Activated T-cell treated with anti-CD3 and anti-CD28 coated beads for 4 hours (primary cell): ENCODE results near the gene PIRT.

Experiments used
- DNase-seq: peaks from one replicate; pipeline ENCODE4 v3.0.0-alpha.2; 2020

PIRT gene

DNA sequence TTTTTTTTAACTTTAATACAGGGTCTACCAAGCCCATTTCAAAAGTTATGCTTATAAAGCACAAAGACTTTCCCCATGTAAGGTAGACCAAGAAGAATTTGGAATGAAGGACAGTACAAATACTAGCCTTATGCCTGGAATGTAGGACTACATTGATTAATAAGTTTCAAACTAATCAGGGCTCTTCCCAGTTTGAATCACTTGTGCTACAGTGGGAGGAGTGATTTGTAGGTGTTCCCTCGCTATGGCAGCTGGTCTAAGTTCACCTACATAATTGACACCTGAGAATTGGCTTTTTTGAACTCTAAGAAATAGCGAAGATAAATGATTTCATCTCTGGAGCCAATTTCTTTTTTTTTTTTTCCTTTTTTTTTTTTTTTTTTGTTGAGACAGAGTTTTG lies 52.6 kb downstream of the PIRT start:
- no peak for DNase-seq

- DNase-seq, result no peak
Measured at GRCh38 chr17:10779609-10780008, 58.3 kb downstream of the PIRT start.

DNA sequence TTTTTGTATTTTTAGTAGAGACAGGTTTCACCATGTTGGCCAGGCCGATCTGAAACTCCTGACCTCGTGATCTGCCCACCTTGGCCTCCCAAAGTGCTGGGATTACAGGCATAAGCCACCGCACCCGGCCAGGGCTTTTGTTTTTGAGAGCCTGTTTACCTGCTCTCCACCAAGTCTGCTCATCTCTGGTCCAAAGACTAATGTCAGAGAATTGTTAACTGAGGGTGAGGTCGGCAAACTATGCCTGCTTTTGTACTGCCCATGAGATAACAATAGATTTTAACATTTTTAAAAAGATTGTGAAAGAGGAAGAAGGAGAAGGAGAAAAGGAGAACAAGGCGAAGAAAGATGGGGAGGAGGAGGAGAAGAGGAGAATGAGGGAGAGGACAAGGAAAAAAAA lies 60.0 kb downstream of the PIRT start:
- no peak for DNase-seq

DNA sequence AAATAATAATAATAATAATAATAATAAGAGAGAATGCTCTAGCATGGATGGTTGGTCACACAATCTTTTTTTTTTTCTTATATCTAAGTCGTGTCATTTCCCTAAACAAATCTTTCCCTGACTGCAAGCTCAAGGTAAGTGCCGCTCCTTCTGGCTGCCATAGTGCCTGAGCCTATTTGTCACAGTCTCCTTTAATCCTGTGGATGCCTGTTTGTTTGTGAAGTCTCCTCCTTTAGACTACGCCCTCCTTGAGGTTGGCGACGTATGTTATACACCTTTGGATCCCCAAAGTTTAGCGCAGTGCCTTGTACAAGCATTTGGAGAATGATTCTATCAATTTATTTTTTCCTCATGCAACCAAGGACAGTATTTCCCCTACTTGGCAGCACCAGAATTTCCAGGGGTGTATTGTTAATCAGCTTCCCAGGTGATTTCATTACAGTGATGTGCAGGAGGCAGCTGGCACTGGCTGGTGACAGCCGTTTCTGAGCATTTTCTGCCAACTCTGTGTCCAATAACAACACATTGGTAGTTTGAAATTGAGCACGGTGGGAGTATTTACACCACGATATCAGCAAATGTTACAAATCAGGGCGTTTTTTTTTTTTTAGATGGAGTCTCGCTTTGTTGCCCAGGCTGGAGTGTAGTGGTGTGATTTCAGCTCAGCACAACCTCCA lies 60.6 kb downstream of the PIRT start:
- no peak for DNase-seq

GRCh38 chr17:10776381-10776780 lies 61.5 kb downstream of the PIRT start:
- DNase-seq, result no peak

DNA sequence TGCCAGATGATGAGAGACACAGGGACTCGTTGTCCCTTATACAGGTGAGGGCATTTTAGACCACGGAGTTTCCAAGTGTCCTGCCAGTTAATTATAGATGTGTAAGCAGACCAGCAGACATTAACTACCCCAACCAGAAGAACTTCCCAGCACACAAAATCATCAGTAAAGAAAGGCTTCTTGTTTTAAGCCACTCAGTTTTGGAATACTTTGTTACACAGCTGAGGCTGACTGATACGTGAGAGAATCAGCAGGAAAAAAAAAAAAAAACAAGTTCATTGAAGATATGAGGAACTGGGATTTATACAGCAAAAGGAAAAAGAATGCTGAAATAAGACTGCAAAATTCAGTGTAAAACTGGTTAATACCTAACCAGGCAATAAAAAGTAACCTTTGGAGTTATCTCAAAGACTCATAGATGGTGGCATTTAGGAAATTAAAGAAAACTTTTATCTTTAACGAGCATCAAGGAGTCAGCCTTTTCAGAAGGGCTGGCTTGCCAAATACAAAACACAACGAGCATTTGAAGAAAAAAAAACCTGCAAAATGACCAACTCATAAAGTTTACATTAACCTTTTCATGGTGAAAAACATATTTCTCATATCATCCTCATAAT lies 62.0 kb downstream of the PIRT start:
- no peak for DNase-seq

DNA sequence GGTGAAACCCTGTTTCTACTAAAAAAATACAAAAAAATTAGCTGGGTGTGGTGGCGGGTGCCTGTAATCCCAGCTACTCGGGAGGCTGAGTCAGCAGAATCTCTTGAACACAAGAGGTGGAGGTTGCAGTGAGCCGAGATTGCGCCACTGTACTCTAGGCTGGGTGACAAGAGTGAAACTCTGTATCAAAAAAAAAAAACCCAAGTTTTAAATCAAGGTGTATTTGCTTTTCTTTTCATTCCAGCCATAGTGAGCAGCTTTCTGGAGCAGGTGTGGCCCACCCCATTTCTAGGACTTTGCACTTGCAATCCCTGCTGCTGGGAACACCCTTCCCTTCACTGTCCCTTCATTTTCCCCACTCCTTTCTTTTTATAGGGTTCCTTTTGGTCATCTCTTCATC lies 62.8 kb downstream of the PIRT start:
- no peak for DNase-seq

- DNase-seq, result no peak
Measured at GRCh38 chr17:10773391-10773790, 64.5 kb downstream of the PIRT start.
